Measurements from ENCODE around the gene KCNIP3.
"Not testable (repeated sequence)": the region's sequence is repeated elsewhere in the genome, so short reads cannot be mapped to it uniquely, and the experiment has no call there.

The KCNIP3 gene

GRCh38 chr2:95433373-95433772 lies 136.2 kb downstream of the KCNIP3 start:
- not testable (repeated sequence) for DNase-seq

- not testable (repeated sequence) for DNase-seq
Measured at GRCh38 chr2:95433973-95434372, 136.8 kb downstream of the KCNIP3 start.

GRCh38 chr2:95434507-95435076 lies 137.4 kb downstream of the KCNIP3 start:
- DNase-seq, result peak; percentile 85

- not testable (repeated sequence) for DNase-seq
Measured at GRCh38 chr2:95435162-95435871, 138.2 kb downstream of the KCNIP3 start.
